IMR-90 (cell line): Measurements from ENCODE around the gene RBMS3.

Source experiments
- CEBPB ChIP-seq: IDR thresholded peaks from 2 replicates; pipeline ENCODE4 v1.6.1; 2012; ENCODE audit warnings: low read depth, low read length, improper control_type of control experiment
- MAZ ChIP-seq: IDR thresholded peaks from 2 replicates; pipeline ENCODE4 v1.6.1; 2012; ENCODE audit warnings: low read depth, mild to moderate bottlenecking, low read length, improper control_type of control experiment, moderate library complexity, borderline replicate concordance
- POLR2A ChIP-seq: IDR thresholded peaks from 2 replicates; pipeline ENCODE4 v1.6.1; 2012; ENCODE audit warnings: mild to moderate bottlenecking, low read depth, low read length
- RFX5 ChIP-seq: IDR thresholded peaks from 2 replicates; pipeline ENCODE4 v1.8.0; 2012; ENCODE audit warnings: low read depth, mild to moderate bottlenecking, low read length, moderate library complexity
- TF ChIP-seq, protein P1 (sequence below): conservative IDR thresholded peaks from 2 replicates; pipeline ENCODE4 v1.5.1; 2012; ENCODE audit warnings: mild to moderate bottlenecking, low read depth, low read length, improper control_type of control experiment

DNA sequence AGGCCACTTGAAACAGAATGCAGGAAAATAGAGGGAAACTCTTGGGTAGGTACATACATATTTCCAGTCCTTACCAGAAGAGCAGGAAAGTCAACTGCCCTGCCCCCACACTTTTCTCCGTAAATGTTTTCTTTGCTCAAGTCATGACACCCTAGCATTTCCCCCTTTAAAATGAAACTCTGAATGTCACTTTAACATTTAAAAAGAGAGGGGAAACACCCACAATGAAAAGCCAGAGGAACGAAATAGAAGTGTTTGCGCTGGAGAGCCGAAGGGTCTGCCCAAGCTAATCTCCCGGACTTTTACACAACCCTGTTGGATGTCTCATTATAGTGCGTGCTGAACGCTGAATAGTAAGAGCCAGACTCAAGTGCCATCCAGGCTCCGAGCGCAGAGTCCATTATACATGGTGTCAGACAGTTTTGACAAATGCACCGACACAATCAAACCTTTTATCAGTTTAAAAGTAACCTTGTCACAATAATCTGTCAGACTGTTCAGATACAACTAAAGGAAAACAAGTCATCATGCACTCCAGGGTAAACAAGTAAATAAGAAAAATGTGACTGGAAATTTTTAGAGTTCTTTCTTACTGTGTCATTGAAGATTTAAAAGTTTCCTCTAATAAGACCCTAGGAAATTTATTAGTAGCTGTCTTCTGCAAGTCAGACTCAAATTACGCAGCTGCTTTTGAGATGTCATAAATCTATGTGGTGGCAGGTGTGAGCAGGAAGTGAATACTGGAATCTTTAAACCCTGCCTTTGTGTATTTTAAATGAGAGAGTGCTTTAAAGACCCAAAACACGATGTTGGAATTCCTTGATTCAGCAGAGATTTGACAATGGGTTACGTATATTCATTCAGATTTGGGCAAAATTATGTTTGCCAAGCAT is 159.8 kb downstream of the RBMS3 start:
- TF ChIP-seq POLR2A (no peak), MAZ (no peak), CEBPB (no peak), RFX5 (no peak)
- TF ChIP-seq, protein P1, sequence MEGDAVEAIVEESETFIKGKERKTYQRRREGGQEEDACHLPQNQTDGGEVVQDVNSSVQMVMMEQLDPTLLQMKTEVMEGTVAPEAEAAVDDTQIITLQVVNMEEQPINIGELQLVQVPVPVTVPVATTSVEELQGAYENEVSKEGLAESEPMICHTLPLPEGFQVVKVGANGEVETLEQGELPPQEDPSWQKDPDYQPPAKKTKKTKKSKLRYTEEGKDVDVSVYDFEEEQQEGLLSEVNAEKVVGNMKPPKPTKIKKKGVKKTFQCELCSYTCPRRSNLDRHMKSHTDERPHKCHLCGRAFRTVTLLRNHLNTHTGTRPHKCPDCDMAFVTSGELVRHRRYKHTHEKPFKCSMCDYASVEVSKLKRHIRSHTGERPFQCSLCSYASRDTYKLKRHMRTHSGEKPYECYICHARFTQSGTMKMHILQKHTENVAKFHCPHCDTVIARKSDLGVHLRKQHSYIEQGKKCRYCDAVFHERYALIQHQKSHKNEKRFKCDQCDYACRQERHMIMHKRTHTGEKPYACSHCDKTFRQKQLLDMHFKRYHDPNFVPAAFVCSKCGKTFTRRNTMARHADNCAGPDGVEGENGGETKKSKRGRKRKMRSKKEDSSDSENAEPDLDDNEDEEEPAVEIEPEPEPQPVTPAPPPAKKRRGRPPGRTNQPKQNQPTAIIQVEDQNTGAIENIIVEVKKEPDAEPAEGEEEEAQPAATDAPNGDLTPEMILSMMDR, result no peak
